Amniotic stem cell (primary cell): Measurements from ENCODE around the gene TEX29.
A peak's percentile ranks its signal among the peaks of the same experiment; 100 is the strongest.

Experiments
- DNase-seq: peaks from one replicate; lab custom pipeline; 2025; lab: John Stamatoyannopoulos, UW

Gene TEX29

GRCh38 chr13:111319998-111320911 is at the start of gene TEX29:
Gene TEX29, plus strand, starts transcription at chr13:111320642. Its CDS starts 249 bp downstream, at chr13:111320891.
- DNase-seq = no peak

DNA sequence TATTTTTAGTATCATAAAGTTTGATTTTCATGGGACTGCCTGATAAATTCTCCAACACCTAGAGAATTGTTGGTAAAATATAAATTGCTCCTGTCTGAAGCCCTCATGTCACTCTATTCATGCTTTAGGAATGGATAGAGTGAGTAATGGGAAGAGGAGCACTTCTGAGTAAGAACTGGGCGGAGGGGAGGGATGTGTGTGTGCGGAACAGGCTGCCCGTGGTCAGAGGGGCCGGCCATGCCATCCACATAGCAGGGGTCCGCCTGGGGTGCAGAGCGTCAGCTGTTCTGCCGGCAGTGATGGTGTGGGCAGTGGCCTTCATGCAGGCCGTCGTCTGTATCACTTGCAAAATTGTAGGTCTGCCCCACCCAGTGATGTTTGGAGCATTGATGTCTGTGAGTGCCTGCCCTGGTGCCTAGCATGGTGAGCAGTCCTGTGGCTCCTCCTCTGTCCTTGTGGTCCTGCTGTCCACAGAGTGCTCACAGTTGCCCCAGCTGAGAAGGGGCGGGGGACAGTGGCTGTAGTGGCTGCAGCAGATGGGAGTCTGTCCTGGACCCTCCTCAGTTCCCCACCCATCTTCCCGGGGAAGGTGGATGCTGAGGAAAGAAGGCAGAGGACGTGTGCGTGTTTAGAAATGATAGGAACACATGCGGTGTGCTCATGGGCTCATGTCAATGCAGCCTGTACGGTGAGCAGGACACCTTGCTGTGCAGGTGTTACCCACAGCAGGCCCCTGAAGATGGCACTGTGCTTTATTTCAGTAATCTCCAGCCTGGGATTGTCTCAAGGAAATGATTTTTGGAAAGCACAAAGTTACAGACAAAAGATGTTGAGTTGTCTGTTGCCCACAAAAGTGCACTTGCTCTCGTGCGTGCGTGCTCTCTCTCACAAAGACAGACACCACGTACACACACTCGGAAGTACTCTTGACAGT is 49.4 kb upstream of the TEX29 start:
- no peak for DNase-seq

DNA sequence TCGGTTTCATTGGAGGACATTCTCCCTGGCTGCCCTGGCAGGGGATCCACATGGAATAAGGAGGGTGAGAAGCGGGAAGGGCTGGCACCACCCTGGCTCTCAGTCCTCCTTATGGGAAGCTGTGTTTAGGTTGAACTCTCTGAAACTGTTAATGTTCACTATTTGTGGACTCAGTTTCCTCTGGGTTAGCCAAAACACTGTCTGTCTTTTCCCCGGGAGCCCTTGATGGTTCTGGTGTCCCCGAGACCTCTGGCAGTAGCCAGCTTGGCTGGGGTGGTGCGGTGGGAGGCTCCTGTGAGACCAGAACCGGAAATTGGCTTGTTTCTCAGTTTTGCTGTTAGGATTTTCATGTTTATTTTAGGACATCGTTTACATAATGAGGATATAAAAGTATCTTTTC is 48.3 kb upstream of the TEX29 start:
- no peak for DNase-seq

DNA sequence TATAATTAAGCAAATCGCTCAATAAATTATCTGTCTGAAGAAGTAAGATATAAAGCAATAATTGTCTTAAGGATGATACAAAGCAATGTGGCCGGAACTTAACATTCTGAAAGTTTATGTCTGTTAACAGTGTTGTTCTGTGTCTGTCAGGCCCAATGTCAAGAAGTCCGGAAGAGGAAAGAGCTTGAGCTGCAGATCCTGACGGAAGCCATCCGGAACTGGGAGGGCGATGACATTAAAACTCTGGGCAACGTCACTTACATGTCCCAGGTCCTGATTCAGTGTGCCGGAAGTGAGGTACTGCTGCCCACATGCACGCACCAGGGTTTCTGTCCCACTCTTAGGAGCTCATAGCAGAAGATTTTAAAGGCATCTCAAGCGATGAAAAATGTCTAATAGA is 45.1 kb upstream of the TEX29 start:
- no peak for DNase-seq

DNA sequence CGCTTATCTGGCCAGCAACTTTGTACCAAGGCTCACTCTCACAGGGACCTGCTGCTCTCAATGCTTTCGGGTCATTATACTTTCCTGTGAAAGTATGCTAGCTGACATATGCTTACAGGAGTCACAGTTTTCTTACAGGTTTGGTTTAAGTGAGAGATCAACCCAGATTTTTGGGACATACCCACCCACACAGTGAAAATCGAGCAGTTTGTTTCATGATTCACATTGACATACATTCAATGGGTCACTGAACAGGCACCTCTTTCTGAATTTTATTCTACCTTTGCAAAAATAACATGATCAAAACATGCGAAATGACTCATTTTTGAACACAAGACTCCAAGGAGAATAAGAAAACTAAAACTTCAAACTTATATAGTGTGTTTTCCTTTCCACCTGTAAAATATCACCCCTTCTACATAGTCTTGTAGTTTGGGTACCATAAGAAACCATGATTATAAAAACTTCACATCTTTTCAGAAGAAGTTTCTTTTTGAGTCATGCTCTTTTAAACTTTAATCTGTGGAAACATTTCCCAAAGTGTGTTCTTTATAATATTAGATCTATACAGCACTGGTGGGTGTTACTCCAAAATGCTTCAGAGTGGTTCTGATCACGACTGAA is 44.3 kb upstream of the TEX29 start:
- DNase-seq = no peak

DNA sequence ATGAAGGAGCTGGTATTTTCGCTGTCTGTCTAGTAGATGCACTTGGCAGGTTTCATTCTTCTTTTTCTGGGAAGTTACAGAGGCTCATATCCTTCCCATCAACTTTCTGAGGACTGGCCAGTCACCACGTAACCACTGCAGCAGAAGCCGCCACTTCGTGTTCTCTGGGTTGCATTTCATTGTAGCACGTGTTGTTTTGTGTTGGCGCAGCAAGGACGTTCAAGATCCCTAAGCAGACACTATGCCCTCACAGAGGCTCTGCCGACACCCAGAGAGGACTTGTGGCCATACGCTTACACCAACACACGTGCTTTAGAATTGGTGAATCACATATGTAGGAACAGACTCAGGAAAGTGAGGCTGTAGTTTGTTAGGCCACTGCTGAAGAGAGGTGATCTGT is 42.2 kb upstream of the TEX29 start:
- no peak for DNase-seq

DNA sequence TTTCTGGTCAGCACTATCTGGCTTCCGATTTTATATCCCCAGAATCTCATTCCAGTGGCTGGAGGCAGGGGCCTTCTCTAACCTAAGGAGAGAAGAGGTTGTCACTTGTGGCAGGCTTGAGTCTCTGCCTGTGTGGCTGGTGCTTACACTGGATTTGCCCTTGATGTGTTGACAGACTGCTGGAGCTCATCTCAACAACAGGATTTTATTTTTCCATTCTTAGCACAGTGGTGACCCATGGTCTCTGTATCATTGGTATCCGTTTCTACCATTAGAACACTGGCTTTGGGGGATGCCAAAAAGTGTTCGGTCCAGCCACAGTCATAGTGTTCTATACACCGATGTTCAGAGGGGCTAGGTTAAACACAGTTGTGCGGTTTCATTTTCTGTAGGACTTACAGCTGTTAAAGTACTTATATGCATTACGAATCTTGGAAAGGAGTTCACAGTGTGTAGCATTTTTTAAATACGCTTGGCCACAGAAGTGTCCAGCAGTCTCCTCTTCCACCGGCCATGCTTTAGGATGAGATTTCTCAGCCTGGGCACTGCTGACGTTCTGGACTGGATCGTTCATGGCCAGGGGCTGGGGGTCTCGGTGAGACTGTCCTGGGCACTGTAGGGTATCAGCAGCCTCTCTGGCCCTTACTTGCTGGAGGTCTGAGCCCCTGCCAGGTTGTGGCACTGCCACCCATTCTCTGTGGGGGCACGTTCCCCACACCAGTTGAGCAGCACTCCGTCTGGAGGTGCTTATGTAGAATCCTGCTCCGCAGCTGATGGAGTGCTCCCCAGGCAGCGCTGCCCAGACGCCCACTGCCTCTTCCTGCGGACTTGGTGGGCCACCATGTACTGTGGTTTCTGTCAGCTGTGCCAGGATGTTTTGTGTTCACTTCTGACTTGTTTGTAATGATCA is 41.4 kb upstream of the TEX29 start:
- no peak for DNase-seq

DNA sequence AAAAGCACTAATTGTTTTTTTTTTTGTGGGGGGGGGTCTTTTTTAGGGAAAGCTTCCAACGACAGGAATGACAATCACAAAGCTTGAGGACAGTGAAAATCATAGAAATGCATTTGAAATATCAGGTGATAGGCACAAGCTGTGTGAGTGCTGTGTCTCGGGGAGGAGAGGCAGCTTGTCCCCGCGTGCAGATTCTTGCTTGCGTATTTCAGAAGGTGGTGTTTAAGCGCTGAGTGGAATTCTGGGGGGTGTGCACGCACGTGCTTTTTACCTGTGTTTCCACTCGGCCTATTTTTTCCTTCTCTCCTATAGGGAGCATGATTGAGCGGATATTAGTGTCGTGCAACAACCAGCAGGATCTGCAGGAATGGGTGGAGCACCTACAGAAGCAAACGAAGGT is 40.2 kb upstream of the TEX29 start:
- no peak for DNase-seq

DNA sequence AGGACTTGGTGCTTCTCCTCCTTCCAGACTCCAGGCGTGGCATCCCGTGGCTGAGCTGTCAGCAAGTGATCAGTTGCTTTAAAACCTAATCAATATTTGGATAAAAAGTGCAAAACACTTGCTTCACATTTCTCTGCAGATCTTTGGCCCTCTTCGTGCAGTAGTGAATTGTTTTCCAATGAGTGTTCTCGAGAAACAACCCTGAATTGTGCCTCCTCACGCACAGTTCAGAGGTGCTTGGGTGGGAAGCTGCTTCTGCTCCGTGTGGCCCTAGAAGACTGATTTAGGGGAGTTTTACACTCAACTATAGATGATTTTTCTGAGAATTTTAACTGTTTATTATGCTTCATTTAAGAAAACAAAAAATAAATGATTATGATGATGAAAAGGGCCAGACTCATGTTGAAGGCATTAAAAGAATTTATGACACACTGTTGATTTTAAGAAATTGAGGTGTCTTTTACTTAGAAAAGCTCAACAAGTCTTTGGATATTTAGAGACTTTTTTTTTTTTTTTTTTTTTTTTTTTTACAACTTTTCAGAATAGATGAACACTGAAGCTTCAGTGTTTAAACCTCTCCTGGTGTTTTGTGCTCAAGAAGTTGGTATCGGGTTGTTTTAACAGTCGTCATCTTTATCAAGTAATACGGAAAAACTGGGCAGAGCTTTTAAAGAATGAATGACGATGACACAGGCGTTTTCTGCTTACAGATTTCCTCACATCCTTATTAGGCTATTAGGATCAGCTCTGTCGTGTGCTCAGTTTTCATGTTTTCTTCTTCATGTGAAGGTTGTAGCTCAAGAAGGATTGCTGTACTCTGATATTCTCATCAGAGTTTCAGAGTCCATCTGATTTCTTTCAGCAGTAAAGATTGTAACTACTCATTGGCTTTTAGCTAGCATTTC is 39.5 kb upstream of the TEX29 start:
- DNase-seq = no peak

GRCh38 chr13:111281751-111282311 is 38.6 kb upstream of the TEX29 start:
- DNase-seq = peak; percentile 9

GRCh38 chr13:111282425-111282824 is 38.0 kb upstream of the TEX29 start:
- DNase-seq = no peak

- no peak for DNase-seq
Measured at GRCh38 chr13:111282997-111283396, 37.4 kb upstream of the TEX29 start.

- DNase-seq = no peak
Measured at GRCh38 chr13:111283457-111283856, 37.0 kb upstream of the TEX29 start.

DNA sequence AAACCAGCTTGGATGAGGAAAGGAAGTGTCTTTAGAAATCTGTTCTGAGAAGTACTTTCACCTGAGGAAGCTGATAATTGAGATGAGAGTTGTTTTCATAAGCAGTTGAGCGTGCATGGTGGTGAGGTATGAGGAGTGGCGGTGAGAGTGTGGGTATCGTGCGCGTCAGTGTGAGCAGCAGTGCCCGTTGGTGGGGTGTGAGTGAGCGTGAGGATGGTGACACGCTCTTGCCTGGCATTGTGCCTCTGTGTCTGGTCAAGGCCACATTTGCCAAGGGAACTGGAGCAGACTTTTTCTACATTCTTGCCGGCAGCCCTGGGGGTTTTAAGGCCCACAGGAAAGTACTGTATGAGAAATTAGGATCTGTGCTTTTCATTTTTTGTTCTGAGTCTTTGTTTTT is 36.5 kb upstream of the TEX29 start:
- no peak for DNase-seq

GRCh38 chr13:111284565-111284964 is 35.9 kb upstream of the TEX29 start:
- no peak for DNase-seq

DNA sequence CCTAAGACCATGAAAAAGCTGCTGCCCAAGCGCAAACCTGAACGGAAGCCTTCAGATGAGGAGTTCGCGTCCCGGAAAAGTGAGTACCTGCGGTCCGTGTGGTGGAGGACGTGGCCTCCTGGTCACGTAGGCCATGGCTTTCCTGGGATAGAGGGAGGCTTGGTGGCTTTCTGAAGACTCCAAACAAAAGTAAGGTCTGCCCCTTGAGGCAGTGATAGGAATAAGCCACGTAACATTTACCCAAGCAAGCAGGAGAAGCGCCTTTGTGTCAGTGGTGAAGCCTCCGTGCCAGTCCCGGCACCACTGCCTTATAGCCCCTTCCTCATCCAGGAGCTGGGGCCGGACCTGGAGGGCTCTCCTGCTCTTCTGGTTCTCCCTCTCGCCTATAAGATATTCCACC is 34.3 kb upstream of the TEX29 start:
- DNase-seq = no peak

GRCh38 chr13:111286749-111287148 is 33.7 kb upstream of the TEX29 start:
- no peak for DNase-seq

GRCh38 chr13:111287201-111287600 is 33.2 kb upstream of the TEX29 start:
- no peak for DNase-seq

DNA sequence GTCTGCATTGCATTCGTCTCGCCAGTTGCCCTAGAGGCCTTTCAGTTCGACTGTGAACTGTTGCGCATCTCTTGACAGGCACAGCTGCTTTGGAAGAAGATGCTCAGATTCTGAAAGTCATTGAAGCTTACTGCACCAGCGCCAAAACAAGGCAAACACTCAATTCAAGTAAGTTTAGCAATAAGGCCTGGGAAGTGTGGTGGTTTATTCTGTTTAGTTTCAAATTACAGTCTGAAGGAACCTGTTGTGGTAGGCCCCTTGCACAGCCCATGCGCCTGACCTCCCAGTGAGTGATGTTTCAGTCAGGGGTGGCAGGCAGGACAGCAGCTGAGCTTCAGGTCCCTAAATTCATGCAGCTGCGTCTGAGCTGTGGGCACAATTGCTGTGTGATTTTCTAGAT is 32.2 kb upstream of the TEX29 start:
- no peak for DNase-seq

GRCh38 chr13:111289251-111289650 is 31.2 kb upstream of the TEX29 start:
- DNase-seq = no peak
